Fibroblast of skin of right quadriceps (primary cell): Measurements from ENCODE around the gene CHCHD6.

Source experiments
- DNase-seq: peaks from one replicate; pipeline ENCODE4 v3.0.0-alpha.2; 2013

Gene CHCHD6

DNA sequence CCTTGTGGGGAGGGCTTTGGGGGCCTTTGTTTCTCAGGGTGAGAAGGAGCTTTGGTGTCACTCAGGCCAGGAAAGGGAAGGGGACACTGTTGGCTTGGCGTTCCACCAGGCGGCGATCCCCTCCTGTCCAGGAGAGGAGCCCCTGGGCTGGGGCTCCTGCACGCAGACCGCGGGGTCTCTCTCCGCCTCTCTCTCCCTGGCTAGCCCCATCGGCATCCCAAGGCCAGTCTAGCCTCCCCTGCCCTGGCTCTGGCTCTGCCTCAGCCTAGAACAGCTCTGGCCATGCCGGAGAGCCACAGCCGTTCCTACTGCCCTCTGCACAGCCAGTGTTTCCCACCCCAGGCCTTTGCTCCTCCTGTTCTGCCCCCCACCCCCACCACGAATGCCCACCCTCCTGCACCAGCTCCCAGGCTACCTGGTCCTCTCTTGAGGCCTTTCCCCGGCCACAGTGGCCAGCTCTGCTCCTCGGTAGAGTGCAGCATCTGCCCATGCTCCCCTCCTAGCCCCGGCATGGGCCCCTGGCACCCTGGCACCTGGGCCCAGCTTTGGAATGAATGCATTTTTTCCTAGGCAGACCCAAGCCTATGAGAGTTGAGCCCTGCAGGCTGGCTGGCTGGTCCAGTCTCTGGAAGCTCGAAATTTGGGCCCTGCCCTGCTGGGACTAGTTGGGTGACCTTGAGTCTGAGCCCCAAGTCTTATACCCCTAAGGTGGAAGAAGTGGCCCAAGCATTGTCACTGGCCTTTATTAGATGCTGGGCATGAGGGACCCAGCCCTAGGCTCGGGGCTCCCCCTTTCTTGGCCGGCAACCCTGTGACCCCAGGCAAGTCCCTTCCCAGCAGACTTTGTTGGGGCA lies 281.3 kb downstream of the CHCHD6 start:
- DNase-seq, result no peak

DNA sequence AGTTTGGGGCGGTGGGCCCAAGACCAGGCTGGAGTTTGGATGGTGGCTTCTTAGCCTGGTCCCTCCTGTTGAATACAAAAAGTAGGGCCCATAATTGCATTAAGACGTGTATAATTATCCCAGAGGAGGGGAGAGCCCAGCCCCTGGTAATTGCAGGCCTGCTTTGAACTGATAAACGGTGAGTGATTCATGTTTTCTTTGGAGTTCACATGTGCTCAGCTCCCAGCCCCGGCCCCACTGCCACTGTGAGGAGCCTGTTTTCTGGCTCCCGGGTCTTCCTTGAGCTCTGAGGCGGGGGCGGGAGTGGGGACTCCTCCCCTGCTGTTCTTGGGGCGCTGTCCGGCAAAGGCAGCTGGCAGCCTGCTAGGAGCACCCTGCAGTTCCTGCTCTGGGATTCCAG lies 282.0 kb downstream of the CHCHD6 start:
- peak; percentile 25 for DNase-seq

DNA sequence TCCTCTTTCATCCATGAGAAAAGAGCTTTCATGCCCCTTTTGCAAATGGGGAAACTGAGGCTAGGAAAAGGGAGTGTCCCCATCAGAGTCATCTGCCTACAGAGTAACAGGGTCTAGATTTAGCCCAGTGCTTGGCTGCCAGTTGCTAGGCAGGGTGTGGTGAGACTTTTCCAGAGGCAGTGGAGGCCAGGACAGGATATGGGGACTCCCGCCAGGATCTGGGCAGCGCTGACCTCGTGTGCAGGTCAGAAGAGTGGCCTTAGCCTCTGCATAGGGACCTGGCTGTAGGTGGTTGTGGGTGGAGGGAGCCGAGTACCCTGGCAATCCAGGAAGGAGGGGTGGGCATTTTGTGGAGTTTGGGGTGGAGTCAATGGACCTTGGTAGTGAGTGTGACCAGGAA lies 283.1 kb downstream of the CHCHD6 start:
- no peak for DNase-seq

DNA sequence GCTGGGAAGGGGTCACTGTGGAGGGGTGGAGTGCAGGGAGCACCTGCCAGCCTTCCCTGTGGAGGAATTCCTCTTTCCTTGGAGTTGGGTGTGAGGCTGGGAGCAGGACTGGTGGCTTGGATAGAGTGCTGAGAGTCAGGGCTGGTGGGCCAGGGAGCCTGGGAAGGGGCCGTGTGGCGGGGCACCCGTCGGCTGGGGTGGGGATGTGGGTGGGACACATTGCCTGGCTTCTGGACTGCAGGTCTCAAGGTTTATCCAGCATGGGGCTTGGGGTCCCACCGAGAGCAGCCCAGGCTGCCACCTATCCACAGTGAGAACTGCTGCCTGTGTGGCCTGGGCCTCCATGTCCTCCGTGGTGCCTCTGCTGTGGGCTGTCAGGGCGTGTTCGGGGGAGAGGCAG lies 283.6 kb downstream of the CHCHD6 start:
- DNase-seq, result no peak

DNA sequence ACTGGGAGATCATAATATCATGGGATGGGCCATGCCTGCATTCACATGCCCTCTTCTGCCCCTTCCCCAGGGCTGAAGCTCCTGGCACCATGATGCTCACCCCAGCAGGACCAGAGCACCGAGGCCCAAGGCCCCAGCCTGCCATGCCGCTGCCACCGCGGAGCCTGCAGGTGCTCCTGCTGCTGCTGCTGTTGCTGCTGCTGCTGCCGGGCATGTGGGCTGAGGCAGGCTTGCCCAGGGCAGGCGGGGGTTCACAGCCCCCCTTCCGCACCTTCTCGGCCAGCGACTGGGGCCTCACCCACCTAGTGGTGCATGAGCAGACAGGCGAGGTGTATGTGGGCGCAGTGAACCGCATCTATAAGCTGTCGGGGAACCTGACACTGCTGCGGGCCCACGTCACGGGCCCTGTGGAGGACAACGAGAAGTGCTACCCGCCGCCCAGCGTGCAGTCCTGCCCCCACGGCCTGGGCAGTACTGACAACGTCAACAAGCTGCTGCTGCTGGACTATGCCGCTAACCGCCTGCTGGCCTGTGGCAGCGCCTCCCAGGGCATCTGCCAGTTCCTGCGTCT lies 284.5 kb downstream of the CHCHD6 start:
- DNase-seq, result no peak

DNA sequence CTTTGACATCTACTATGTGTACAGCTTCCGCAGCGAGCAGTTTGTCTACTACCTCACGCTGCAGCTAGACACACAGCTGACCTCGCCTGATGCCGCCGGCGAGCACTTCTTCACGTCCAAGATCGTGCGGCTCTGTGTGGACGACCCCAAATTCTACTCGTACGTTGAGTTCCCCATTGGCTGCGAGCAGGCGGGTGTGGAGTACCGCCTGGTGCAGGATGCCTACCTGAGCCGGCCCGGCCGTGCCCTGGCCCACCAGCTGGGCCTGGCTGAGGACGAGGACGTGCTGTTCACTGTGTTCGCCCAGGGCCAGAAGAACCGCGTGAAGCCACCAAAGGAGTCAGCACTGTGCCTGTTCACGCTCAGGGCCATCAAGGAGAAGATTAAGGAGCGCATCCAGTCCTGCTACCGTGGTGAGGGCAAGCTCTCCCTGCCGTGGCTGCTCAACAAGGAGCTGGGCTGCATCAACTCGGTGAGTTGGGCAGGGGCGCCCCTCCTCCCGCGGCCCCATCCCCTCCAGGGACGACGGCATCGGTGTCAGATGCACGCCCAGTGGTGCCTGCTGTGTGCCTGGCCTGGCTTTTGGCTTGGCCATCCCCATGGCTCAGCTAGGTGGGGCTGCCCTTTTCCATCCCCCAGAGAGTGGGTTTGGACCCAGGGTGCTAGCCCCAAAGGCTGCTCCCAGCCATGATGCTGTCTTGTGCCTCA lies 285.4 kb downstream of the CHCHD6 start:
- DNase-seq, result no peak

DNA sequence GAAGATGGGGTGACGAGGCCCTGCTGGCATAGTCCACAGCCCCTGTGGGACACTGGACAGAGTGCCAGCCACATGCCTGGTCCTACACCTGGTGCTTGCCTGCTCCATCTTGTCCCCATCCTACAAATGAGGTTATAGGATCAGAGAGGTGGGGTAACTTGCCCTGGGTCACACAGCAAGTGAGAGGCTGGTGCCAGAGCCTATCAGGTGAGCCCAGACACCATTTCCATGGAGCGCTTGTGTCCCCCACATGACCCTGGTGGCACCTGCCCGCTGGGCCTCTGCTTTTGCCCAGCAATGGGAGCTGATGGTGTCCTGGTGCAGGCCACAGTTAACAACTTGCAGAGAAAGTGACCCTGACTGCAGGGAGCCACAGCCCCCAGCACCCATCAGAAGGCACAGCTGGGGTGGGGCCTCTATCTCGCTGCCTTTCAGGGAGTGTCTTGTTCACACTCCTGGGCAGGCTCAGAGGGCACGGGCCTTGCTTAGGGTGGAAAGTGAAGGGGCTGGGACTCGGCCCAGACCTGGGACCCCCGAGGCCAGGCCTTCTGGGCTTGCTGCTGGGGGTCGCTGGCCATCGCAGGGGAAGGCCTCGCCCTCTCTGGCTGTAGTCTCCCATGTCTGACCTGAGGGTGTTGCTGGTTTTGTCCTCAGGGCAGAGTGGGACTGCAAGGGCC lies 286.1 kb downstream of the CHCHD6 start:
- DNase-seq, result no peak

DNA sequence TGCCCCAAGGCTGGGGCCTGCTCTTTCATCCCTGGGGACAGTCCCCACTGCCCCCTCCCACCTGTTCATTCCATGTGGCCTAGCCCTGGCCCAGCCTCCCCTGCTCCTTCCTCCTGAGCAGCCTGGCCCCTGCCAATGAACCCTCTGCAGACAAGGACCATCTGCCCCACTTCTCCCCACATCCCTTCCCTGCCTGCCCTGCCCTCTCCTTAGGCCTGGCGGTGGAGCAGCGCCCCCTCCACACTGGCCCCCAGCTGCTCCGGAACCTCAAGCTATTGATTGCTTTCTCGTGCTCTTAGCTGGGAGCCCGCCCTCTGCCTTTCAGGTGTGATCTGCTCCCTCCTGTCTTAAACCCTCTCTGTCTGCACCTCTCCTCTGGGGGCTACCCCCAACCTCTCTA lies 286.9 kb downstream of the CHCHD6 start:
- no peak for DNase-seq

DNA sequence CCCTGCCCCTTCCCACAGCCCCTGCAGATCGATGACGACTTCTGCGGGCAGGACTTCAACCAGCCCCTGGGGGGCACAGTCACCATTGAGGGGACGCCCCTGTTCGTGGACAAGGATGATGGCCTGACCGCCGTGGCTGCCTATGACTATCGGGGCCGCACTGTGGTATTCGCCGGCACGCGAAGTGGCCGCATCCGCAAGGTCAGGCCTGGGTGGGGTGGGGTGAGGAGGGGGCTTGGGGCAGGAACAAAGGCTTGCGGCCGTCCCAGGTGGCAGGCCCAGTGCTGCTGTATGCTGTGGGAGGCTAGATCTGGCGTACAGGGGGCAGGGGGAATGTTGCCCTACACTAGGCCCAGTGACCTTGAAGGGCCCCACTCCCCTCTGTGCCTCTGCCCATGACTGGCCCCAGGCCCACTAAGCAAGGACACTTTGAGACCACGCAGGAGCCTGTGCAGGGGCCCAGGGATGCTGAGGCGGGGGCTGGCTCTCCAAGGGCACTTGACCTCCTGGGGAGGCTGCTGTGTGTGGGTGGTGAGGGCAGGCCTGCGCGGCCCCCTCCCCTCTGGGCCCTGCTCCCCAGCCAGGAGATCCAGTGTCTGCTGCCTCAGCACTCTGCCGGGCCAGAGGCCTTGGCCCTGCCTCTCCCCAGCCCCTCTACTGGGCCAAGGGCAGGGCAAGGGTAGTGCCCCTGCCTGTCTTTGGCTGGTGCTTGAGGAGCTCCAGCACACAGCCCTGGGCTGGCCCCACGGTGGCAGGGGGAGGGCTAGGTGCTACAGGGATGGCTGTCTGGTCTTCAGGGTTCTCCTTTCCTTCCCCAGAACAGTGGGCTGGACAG lies 287.5 kb downstream of the CHCHD6 start:
- DNase-seq, result no peak

DNA sequence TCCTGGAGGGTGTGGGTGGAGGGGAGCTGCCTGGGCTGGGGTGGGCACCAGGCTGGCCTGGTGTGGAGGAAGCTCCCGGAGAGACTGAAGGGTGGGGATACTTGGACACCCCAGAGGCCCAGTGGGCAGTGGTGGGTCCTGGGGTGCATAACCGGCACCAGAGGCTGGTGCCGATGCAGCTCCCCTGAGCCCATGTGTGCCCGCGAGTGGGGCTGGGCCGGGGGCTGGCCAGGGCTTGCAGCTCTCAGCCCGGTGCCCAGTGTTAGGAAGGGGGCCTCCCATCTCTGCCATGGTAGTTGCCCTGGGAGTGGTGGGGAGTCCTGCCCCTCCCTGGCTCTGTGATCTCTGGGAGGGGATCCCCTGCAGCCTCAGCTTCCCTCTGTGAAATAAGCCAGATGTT lies 288.2 kb downstream of the CHCHD6 start:
- no peak for DNase-seq

DNA sequence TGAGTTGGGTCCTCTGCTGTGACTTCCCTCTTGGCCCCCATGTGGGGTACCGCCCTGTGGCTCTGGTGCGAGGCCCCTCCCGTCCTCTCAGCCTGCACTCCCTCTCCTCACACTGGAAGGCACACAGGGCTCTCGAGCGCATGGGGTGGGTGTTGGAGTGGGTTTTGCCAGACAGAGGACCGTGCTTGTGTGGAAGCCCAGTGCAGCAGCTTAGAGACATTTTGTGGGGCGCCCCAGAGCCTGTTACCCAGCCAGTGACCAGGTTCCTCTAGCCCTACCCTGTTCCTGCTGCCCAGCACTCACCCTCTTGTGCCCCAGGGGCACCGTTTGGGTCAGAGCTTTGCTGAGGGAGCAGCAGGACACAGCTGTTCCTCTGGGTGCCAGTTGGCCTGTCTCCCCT lies 288.7 kb downstream of the CHCHD6 start:
- DNase-seq, result no peak

DNA sequence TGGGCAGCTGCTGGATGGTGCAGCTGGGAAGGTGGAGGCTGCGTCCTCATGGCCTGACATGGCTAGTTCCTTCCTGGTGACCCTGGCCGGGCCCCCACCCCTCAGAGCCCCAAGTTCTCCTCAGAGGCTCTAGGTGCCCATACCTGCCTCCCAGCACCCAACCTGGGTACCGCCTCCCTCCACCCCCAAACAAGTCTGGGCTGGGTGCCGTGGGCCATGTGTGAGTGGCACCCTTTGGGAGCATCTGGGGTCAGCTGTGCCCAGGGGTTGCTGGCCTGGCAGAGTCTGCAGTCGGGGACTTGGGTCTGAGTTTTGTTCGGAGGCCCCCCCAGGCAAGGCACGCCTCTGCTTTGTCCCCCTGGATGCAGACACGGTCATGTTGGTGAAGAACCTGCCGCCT lies 289.4 kb downstream of the CHCHD6 start:
- DNase-seq, result no peak

DNA sequence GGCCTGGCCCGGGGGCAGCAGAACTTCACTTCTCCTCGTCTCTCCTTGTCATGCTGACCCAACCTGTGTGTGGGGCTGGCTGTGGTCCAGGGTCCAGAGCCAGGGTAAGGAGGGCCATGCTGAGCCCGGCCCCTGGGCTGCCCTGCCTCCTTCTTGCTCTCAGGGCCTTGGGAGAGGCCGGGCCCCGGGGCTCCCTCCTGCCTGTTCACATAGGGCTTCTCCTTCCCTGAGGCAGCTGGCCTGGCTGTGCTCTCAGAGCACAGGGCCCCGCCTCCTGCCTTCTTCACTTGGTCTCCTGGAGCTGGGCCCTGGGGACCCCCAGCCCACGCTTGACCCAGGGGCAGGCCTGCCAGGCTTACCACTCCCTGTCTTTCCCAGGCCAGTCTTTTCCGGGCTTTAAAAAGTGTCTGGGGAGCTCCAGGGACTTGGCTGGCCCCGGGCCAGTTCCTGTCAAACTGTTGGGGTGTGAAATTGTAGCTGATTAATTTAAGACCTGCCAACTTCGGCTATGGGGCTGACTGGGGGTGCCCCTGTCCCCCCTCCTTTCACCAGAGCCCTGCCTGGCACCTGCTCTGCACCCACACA lies 290.7 kb downstream of the CHCHD6 start:
- DNase-seq, result no peak

DNA sequence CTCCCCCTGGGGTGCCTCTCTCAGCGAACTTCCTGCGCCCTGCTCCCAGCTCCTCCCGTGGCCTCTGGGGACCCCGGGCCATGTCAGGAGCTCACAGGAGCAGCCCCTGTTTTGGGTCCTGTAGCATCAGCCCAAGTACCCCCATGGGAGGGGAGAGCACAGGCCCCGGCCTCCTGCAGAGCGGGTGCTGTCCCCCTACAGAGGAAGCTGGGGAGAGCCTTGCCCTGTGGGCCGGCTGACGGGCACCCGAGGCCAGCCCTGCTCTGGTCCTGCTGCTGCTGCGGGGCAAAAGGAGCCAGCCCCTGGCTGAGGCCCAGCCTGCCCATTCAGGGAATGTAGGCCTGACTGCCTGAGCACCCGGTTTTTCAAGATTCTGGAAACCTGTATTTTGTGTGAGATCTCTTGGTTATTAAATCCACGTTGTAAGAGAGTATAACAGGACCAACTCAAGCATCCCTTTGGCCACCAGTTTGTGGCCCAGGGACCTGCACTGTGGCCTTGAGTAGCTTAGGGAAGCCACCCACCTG lies 291.3 kb downstream of the CHCHD6 start:
- no peak for DNase-seq

DNA sequence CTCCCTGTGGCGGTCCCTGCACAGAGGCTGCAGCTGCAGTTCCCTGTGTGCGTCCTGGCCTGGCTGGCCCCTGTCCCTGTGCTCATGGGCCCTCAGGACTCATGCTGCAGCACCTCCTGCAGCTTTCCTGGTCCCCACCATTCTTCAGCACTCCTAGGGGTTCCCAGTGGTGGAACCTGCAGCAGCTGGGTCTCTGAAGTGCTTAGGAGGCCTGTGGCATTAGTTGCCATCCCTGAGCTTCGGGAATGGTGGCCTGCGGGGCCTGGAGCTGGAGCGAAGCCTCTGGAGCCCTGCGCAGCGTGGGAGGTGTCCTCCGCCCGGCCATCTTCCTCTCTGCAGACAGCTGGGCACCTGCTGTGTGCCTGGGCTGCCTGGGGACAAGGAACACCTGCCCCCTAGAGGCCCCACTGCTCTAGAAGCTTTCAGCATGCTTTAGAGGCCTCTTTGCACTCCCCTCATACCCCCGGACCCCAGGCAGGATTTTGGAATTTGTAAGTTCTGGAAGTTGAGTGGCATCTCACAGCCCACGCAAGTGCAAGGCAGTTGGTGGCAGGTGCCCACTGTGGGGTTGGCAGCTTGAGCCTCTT lies 292.0 kb downstream of the CHCHD6 start:
- DNase-seq, result no peak

DNA sequence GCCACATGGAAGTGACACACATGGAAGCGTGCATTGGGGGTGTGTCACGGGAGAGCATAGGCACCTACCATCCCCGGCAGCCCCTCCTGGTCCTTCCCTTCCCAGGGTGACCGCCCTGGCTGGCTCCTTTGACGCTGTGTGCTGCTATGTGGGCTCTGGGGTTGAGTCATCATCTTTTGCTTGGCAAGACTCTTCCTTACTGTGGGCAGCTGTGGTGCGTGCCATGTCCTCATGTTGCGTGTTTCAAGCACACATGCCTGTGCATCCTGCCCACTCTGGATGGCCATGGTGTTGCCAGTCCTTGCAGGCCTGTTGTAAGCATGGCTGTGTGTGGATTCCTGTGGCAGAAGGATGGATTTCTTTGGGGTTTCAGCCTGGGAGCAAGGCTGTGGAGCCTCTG lies 292.9 kb downstream of the CHCHD6 start:
- DNase-seq, result no peak

DNA sequence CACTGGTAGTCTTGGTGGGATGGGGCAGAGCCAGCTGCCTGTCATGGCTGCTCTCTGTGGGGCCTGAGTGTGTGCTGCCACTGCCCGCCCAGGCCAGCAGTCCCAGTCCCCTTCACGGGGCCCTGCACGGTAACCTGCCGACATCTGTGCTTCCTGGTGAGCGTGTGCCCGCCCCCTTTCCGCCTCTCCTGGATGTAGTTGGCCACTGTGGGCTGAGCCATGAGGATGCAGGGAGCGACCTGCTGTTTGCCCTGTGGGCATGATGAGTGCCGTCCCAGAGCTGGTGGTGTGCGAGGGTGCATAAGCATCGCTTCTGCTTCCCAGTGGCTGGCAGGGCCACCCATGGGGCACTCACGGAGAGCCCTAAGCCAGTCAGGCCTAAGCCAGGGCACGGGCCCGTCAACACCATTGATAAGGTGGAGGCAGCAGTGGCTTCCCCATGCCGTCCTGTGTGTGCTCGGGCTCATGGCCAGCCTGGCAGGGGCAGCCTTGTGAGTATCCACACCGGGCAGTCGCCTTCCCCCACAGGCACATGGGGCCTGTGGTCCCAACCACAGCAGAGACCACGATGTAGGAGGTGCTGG lies 293.5 kb downstream of the CHCHD6 start:
- DNase-seq, result no peak

DNA sequence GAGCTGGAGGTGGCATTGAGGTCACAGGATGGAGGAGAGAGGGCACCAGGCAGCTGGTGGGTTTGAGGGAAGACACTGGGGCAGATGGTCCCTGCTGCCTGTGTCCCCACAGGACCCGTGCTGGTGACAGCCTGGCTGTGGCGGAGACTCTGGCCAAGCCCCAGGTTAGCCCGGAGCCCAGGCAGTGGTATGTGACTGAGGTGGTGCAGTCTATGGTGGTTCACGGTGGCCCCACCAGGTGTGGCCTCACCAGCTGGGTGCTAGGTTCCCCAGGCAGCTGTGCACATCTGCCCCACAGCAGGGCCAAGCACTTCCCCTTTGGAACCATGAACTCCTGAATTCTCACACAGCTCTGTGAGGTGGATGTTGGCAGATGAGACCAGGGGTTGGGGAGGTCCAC lies 294.3 kb downstream of the CHCHD6 start:
- DNase-seq, result no peak

DNA sequence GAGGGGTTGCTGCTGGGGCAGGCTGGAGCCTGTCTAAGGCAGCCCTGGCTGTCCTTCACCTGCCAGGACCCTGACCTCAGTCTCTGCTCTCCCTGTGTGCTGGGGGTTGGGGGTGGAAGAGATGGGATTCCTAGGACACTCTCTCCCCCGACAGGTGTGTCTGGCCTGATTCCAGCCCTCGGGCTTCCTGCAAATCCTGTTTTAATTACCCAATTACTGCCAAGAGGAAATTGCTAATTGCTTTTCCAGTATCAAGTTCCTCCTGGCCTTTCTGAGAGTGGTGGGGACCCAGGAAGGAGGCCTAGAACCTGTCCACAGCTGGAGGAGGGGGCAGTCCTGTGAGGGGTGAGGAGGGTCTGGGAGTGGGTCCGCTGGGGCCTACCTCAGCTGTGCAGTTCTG lies 294.7 kb downstream of the CHCHD6 start:
- DNase-seq, result no peak

DNA sequence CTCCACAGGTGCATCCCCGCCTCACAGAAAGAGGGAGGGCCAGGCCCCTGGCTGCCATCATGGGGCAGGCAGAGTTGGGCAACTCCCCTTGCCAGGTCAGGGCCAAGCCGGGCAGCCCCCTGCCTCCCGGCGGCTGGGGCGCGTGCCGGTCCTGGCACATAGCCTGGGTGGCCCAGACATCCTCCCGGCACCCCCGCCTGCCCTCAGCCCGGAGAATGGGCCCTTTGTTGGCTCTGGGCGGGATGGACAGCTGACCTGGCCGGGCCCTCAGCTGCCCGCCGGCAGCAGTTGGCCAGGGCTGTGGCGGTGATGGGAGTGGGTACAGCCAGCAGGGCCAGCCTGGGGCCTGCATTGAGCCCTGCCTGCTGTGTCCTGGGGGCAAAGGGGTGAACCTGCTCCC lies 295.3 kb downstream of the CHCHD6 start:
- no peak for DNase-seq

DNA sequence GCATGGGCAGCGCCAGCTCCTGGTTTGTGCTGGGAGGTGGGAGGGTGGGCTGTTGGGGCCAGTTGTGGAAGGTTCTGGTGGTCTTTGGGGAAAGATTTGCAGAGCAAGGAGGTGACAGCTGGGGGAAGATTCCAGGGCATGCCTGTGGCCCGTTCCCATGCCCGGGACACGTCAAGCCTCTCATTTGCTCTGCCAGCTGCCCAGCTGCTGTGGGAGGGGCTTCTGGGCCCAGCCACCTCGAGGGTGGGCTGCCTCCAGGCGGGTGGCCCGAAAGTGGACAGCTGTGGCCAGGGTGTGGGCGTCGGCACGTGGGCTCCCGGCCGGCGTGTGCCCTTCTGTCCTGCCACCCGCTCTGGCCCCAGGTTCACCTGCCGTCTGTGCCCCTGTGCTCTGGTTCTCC lies 296.1 kb downstream of the CHCHD6 start:
- no peak for DNase-seq
